ENCODE data around the gene MSX2. TPM values are rescaled to one million over a fixed set of nuclear protein-coding genes. Genes with fewer than 3 reads are reported as not detected.

The MSX2 gene
- total and polyA plus RNA-seq, 3 donors from 2014 or later = 15.8 to 39.2 (median 37.7) TPM

GRCh38 chr5:174723979-174724483 is 351 bp upstream of the MSX2 start:
- H3K27me3 ChIP-seq = no peaks in the 10 kb centered on the region
- intact Hi-C loops (cut with DNase I; ENCODE audit: low total_unique reads) = no loop called here

GRCh38 chr5:174725261-174725990 is 1.0 kb downstream of the MSX2 start:
- Histone ChIP-seq H3K27ac (peak overlapping the region; percentile 71 to 79), H3K9me3 (no peaks in the 10 kb centered on the region), H3K4me1 (peaks cover 4% of the 10 kb centered on the region), H3K27me3 (no peaks in the 10 kb centered on the region), H3K36me3 (ENCODE audit: low read depth, missing control alignments) (no peaks in the 10 kb centered on the region), H3K4me3 (peak overlapping the region; percentile 68 to 70)
- 1 to 4% methylated on average over 24 to 30 of the region's 30 CpGs for WGBS, 2 donors
- DNase-seq = no peak
- intact Hi-C loops (cut with DNase I; ENCODE audit: low total_unique reads) = no loop called here
- TF ChIP-seq POLR2A (IDR thresholded peaks at IDR 0.05) = no peak
- TF ChIP-seq CTCF (IDR thresholded peaks at IDR 0.05) = no peak

More at GRCh38 chr5:174723979-174724483, 351 bp upstream of the MSX2 start:
- peaks cover 4% of the 10 kb centered on the region for H3K4me1 ChIP-seq
- H3K4me3 ChIP-seq = peak overlapping the region; percentile 68 to 70
- WGBS, 2 donors = 2 to 4% methylated on average over 20 of the region's 20 CpGs
- peak overlapping the region in 1 of 2 donors; percentile 19 for H3K27ac ChIP-seq
- peak; percentile 47 for DNase-seq
- no peaks in the 10 kb centered on the region for H3K9me3 ChIP-seq
- TF ChIP-seq CTCF (IDR thresholded peaks at IDR 0.05) (no peak), POLR2A (IDR thresholded peaks at IDR 0.05) (no peak)
- H3K36me3 ChIP-seq (ENCODE audit: low read depth, missing control alignments) = no peaks in the 10 kb centered on the region

GRCh38 chr5:174725991-174726601 is 1.7 kb downstream of the MSX2 start:
- Histone ChIP-seq H3K27ac (no peak overlapping the region), H3K4me3 (peak overlapping the region; percentile 68 to 70), H3K27me3 (no peaks in the 10 kb centered on the region), H3K9me3 (no peaks in the 10 kb centered on the region), H3K4me1 (peaks cover 4% of the 10 kb centered on the region), H3K36me3 (ENCODE audit: low read depth, missing control alignments) (no peaks in the 10 kb centered on the region)
- TF ChIP-seq POLR2A (IDR thresholded peaks at IDR 0.05) (no peak), CTCF (IDR thresholded peaks at IDR 0.05) (no peak)
- no peak for DNase-seq
- WGBS, 2 donors = 32 to 36% methylated on average over 10 to 11 of the region's 11 CpGs
- intact Hi-C loops (cut with DNase I; ENCODE audit: low total_unique reads) = no loop called here

GRCh38 chr5:174726916-174727793 is 2.8 kb downstream of the MSX2 start:
- Histone ChIP-seq H3K4me3 (peak overlapping the region in 1 of 2 donors; percentile 70), H3K27ac (no peak overlapping the region), H3K27me3 (no peaks in the 10 kb centered on the region), H3K9me3 (no peaks in the 10 kb centered on the region), H3K4me1 (peaks cover 4% of the 10 kb centered on the region), H3K36me3 (ENCODE audit: low read depth, missing control alignments) (no peaks in the 10 kb centered on the region)
- TF ChIP-seq CTCF (IDR thresholded peaks at IDR 0.05) = no peak
- WGBS, 2 donors = 64 to 68% methylated on average over 21 of the region's 21 CpGs
- intact Hi-C loops (cut with DNase I; ENCODE audit: low total_unique reads) = no loop called here
- DNase-seq = no peak
